ENCODE results near the gene ADAMTS6. TPM values are rescaled to one million over a fixed set of nuclear protein-coding genes. Genes with fewer than 3 reads are reported as not detected.

The ADAMTS6 gene
- total RNA-seq, 1 donor from 2014 or later, result 1.5 TPM

GRCh38 chr5:65320250-65320649 is 161.5 kb downstream of the ADAMTS6 start:
- Histone ChIP-seq H3K27ac (replicated peaks) (no peak overlapping the region), H3K4me1 (no peaks in the 10 kb centered on the region), H3K9me3 (replicated peaks) (peaks cover 11% of the 10 kb centered on the region), H3K36me3 (no peaks in the 10 kb centered on the region), H3K27me3 (ENCODE audit: low read depth) (no peaks in the 10 kb centered on the region), H3K4me3 (no peak overlapping the region)
- intact Hi-C loops (cut with micrococcal nuclease), result no loop called here
- TF ChIP-seq, protein P1, sequence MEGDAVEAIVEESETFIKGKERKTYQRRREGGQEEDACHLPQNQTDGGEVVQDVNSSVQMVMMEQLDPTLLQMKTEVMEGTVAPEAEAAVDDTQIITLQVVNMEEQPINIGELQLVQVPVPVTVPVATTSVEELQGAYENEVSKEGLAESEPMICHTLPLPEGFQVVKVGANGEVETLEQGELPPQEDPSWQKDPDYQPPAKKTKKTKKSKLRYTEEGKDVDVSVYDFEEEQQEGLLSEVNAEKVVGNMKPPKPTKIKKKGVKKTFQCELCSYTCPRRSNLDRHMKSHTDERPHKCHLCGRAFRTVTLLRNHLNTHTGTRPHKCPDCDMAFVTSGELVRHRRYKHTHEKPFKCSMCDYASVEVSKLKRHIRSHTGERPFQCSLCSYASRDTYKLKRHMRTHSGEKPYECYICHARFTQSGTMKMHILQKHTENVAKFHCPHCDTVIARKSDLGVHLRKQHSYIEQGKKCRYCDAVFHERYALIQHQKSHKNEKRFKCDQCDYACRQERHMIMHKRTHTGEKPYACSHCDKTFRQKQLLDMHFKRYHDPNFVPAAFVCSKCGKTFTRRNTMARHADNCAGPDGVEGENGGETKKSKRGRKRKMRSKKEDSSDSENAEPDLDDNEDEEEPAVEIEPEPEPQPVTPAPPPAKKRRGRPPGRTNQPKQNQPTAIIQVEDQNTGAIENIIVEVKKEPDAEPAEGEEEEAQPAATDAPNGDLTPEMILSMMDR (IDR thresholded peaks at IDR 0.05; ENCODE audit: borderline replicate concordance), result no peak
- no peak for DNase-seq

DNA sequence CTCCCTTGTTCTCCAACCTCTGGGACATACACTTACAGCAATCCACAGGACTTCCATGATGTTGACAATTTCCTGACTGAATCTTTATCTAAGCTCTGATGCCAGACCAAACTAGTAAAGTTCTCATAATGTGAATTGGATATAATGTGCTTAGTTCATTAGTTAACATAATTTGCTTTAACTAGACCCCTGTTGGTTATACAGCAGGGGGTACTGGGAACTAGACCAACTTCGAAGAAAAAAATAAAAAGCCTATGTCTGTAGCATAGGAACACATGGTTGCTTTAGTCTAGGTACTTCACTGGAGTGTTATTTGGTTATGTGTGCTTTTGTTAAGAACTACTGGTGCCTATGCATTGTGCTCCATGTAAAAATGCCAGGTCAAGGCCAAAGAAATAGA is 173.8 kb downstream of the ADAMTS6 start:
- DNase-seq, result no peak
- TF ChIP-seq, protein P1 (IDR thresholded peaks at IDR 0.05; ENCODE audit: borderline replicate concordance), result no peak
- no peak overlapping the region for H3K27ac ChIP-seq (replicated peaks)

GRCh38 chr5:65307088-65307487 is 174.6 kb downstream of the ADAMTS6 start:
- Histone ChIP-seq H3K4me3 (no peak overlapping the region), H3K27me3 (ENCODE audit: low read depth) (no peaks in the 10 kb centered on the region), H3K27ac (replicated peaks) (no peak overlapping the region), H3K36me3 (no peaks in the 10 kb centered on the region), H3K4me1 (no peaks in the 10 kb centered on the region), H3K9me3 (replicated peaks) (no peaks in the 10 kb centered on the region)
- TF ChIP-seq, protein P1 (IDR thresholded peaks at IDR 0.05; ENCODE audit: borderline replicate concordance), result no peak
- DNase-seq, result no peak
- intact Hi-C loops (cut with micrococcal nuclease), result no loop called here

More for the DNA sequence above, 173.8 kb downstream of the ADAMTS6 start:
- Histone ChIP-seq H3K4me1 (no peaks in the 10 kb centered on the region), H3K4me3 (no peak overlapping the region), H3K9me3 (replicated peaks) (no peaks in the 10 kb centered on the region), H3K27me3 (ENCODE audit: low read depth) (no peaks in the 10 kb centered on the region), H3K36me3 (no peaks in the 10 kb centered on the region)
- intact Hi-C loops (cut with micrococcal nuclease), result no loop called here

- H3K9me3 ChIP-seq (replicated peaks), result no peaks in the 10 kb centered on the region
- no peaks in the 10 kb centered on the region for H3K27me3 ChIP-seq (ENCODE audit: low read depth)
- H3K27ac ChIP-seq (replicated peaks), result no peak overlapping the region
- no peaks in the 10 kb centered on the region for H3K36me3 ChIP-seq
- TF ChIP-seq, protein P1 (IDR thresholded peaks at IDR 0.05; ENCODE audit: borderline replicate concordance), result no peak
- intact Hi-C loops (cut with micrococcal nuclease), result no loop called here
- no peaks in the 10 kb centered on the region for H3K4me1 ChIP-seq
- DNase-seq, result no peak
- H3K4me3 ChIP-seq, result no peak overlapping the region
These were observed 175.8 kb downstream of the ADAMTS6 start for GRCh38 chr5:65305913-65306312.

DNA sequence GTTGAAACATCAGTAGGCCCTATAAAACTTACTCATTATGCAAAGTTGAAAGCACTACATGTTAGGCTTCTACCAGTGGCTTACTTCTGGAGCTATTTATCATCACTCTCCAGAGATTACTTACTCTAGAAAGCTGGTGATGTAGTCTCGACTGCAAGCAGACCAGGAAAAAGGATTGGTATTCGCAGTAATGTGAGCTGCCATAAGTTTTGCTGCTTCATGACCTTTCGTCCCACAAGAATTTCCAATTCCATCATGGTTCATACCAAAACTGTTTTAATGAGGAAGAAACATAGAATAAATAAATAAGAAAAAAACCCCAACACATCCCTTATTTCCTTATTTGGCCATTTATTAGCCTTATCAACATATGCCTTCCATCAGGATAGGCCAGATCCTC is 181.9 kb downstream of the ADAMTS6 start:
- intact Hi-C loops (cut with micrococcal nuclease), result no loop called here
- no peak overlapping the region for H3K4me3 ChIP-seq
- H3K36me3 ChIP-seq, result no peaks in the 10 kb centered on the region
- H3K27ac ChIP-seq (replicated peaks), result no peak overlapping the region
- TF ChIP-seq, protein P1 (IDR thresholded peaks at IDR 0.05; ENCODE audit: borderline replicate concordance), result no peak
- no peak for DNase-seq
- H3K27me3 ChIP-seq (ENCODE audit: low read depth), result no peaks in the 10 kb centered on the region
- no peaks in the 10 kb centered on the region for H3K4me1 ChIP-seq
- H3K9me3 ChIP-seq (replicated peaks), result no peaks in the 10 kb centered on the region

GRCh38 chr5:65296067-65296466 is 185.7 kb downstream of the ADAMTS6 start:
- H3K4me1 ChIP-seq, result no peaks in the 10 kb centered on the region
- DNase-seq, result no peak
- TF ChIP-seq, protein P1 (IDR thresholded peaks at IDR 0.05; ENCODE audit: borderline replicate concordance), result no peak
- intact Hi-C loops (cut with micrococcal nuclease), result no loop called here
- no peaks in the 10 kb centered on the region for H3K36me3 ChIP-seq
- no peaks in the 10 kb centered on the region for H3K27me3 ChIP-seq (ENCODE audit: low read depth)
- no peak overlapping the region for H3K27ac ChIP-seq (replicated peaks)
- no peak overlapping the region for H3K4me3 ChIP-seq
- no peaks in the 10 kb centered on the region for H3K9me3 ChIP-seq (replicated peaks)

Measured in left ventricle myocardium inferior (tissue), 1 donor.